Liver (tissue), 9 donors: Measurements from ENCODE around the gene NAV2. TPM values are rescaled to one million over a fixed set of nuclear protein-coding genes. Genes with fewer than 3 reads are reported as not detected.

ENCODE experiments used
- DNase-seq: peaks from one replicate; pipeline ENCODE4 v3.0.0-alpha.2; 2017; ENCODE audit warnings: low spot score
- H3K27ac ChIP-seq, 2 donors: one replicate each; pipeline ENCODE4 v1.7.0; 2013; ENCODE audit warnings: inconsistent platforms in 2 of 2, low read length in 2 of 2, control low read depth in 1 of 2, low read depth in 1 of 2, mild to moderate bottlenecking in 1 of 2
- H3K27me3 ChIP-seq, 4 donors: one replicate each; pipeline versions ENCODE4 v1.6.1 to v1.7.0; 2013; ENCODE audit warnings: low read length in 3 of 4, inconsistent platforms in 1 of 4, mild to moderate bottlenecking in 1 of 4, moderate library complexity in 1 of 4; ENCODE audit not compliant: control insufficient read depth in 4 of 4, insufficient read depth in 4 of 4
- H3K36me3 ChIP-seq, 4 donors: one replicate each; pipeline versions ENCODE4 v1.6.1 to v1.7.0; 2013; ENCODE audit warnings: low read length in 3 of 4, mild to moderate bottlenecking in 3 of 4, low read depth in 1 of 4, moderate library complexity in 1 of 4; ENCODE audit not compliant: control insufficient read depth in 4 of 4, insufficient read depth in 3 of 4
- H3K4me1 ChIP-seq, 4 donors: one replicate each; pipeline versions ENCODE4 v1.6.1 to v1.7.0; 2013; ENCODE audit warnings: low read length in 3 of 4, mild to moderate bottlenecking in 3 of 4, moderate library complexity in 1 of 4; ENCODE audit not compliant: control insufficient read depth in 4 of 4, insufficient read depth in 4 of 4
- H3K4me3 ChIP-seq, 3 donors: one replicate each; pipeline versions ENCODE4 v1.6.1 to v1.7.0; 2013; ENCODE audit warnings: low read length in 3 of 3, control low read depth in 1 of 3, low read depth in 1 of 3, mild to moderate bottlenecking in 1 of 3
- H3K9ac ChIP-seq, 2 donors: one replicate each; pipeline ENCODE4 v1.7.0; 2013; ENCODE audit warnings: low read length in 2 of 2, mild to moderate bottlenecking in 2 of 2, moderate library complexity in 2 of 2, control low read depth in 1 of 2, low read depth in 1 of 2
- H3K9me3 ChIP-seq, 4 donors: one replicate each; pipeline versions ENCODE4 v1.6.1 to v1.7.0; 2013; ENCODE audit warnings: low read length in 3 of 4; ENCODE audit not compliant: control insufficient read depth in 4 of 4
- EGR1 ChIP-seq, 2 donors: IDR thresholded peaks; 2 replicates each; pipeline ENCODE4 v1.6.1; 2016 to 2018; ENCODE audit warnings: antibody characterized with exemption in 2 of 2, low read depth in 2 of 2
- FOXA1 ChIP-seq: IDR thresholded peaks from 2 replicates; pipeline ENCODE4 v1.6.1; 2016; ENCODE audit warnings: antibody characterized with exemption
- FOXA2 ChIP-seq: IDR thresholded peaks from 2 replicates; pipeline ENCODE4 v1.6.1; 2016; ENCODE audit warnings: antibody characterized with exemption
- HNF4A ChIP-seq, 2 donors: conservative IDR thresholded peaks; 2 replicates each; pipeline ENCODE4 v1.6.1; 2016; ENCODE audit warnings: antibody characterized with exemption in 2 of 2, mild to moderate bottlenecking in 2 of 2
- HNF4G ChIP-seq: IDR thresholded peaks from 2 replicates; pipeline ENCODE4 v1.6.1; 2016; ENCODE audit warnings: antibody characterized with exemption
- JUND ChIP-seq, 2 donors: IDR thresholded peaks; 2 replicates each; pipeline ENCODE4 v1.6.1; 2016; ENCODE audit warnings: antibody characterized with exemption in 2 of 2
- NR2F2 ChIP-seq: IDR thresholded peaks from 2 replicates; pipeline ENCODE4 v1.6.1; 2016; ENCODE audit warnings: antibody characterized with exemption
- RAD21 ChIP-seq, 2 donors: IDR thresholded peaks; 2 replicates each; pipeline ENCODE4 v1.6.1; 2016; ENCODE audit warnings: antibody characterized with exemption in 2 of 2, mild to moderate bottlenecking in 2 of 2
- RXRA ChIP-seq, 2 donors: IDR thresholded peaks; 2 replicates each; pipeline ENCODE4 v1.6.1; 2017 to 2018; ENCODE audit warnings: antibody characterized with exemption in 2 of 2, mild to moderate bottlenecking in 1 of 2
- SP1 ChIP-seq: IDR thresholded peaks from 2 replicates; pipeline ENCODE4 v1.6.1; 2018; ENCODE audit warnings: antibody characterized with exemption, mild to moderate bottlenecking
- TAF1 ChIP-seq: conservative IDR thresholded peaks from 2 replicates; pipeline ENCODE4 v1.6.1; 2016; ENCODE audit warnings: antibody characterized with exemption, mild to moderate bottlenecking
- YY1 ChIP-seq: IDR thresholded peaks from 2 replicates; pipeline ENCODE4 v1.6.1; 2016; ENCODE audit warnings: antibody characterized with exemption, mild to moderate bottlenecking
- WGBS: extraction: QIAGEN DNeasy Blood & Tissue Kit; methylation state at CpG from one replicate; pipeline ENCODE4 v1.1.7; 2013; 5-methylcytosine and 5-hydroxymethylcytosine counted together
- polyA plus RNA-seq, 2 donors: library from polyadenylated mRNA; stranded (reverse) in 1 of 2; unstranded in 1 of 2; fragments of 200-250 nt in 1 of 2; fragments of >200 nt in 1 of 2; fragmentation: Nextera tagmentation in 1 of 2; extraction: Ambion mirVana in 1 of 2; gene quantifications; one replicate each; pipeline versions ENCODE4 v1.2.1 to v1.2.3, GENCODE V29; 2013 to 2015
- total RNA-seq, 2 donors: library from RNA; depleted of rRNA; stranded (reverse); fragments of >200 nt; gene quantifications; one replicate each; pipeline ENCODE4 v1.2.3, GENCODE V29; 2014
- TF ChIP-seq, protein P1 (sequence below): IDR thresholded peaks from 2 replicates; pipeline ENCODE4 v1.6.1; 2016; ENCODE audit warnings: antibody characterized with exemption
- TF ChIP-seq, protein P2 (sequence below): fragments of 150-350 bp; IDR thresholded peaks from 2 replicates; pipeline ENCODE4 v1.5.1; 2017; ENCODE audit warnings: improper control_type of control experiment, low read depth, low read length; ENCODE audit not compliant: missing input control
- TF ChIP-seq, protein P3 (sequence below): IDR thresholded peaks from 2 replicates; pipeline ENCODE4 v1.6.1; 2016; ENCODE audit warnings: antibody characterized with exemption
- TF ChIP-seq, protein P4 (sequence below): IDR thresholded peaks from 2 replicates; pipeline ENCODE4 v1.6.1; 2016; ENCODE audit warnings: antibody characterized with exemption
- TF ChIP-seq, protein P5 (sequence below): IDR thresholded peaks from 2 replicates; pipeline ENCODE4 v1.6.1; 2016; ENCODE audit warnings: antibody characterized with exemption, mild to moderate bottlenecking
- donor health status: healthy.
- donor health status: healthy.
- donor health status: healthy.
- donor health status: healthy.
- donor health status: healthy.

NAV2 gene
- total and polyA plus RNA-seq, 4 donors: 6.3 to 20.5 (median 11.6) TPM

DNA sequence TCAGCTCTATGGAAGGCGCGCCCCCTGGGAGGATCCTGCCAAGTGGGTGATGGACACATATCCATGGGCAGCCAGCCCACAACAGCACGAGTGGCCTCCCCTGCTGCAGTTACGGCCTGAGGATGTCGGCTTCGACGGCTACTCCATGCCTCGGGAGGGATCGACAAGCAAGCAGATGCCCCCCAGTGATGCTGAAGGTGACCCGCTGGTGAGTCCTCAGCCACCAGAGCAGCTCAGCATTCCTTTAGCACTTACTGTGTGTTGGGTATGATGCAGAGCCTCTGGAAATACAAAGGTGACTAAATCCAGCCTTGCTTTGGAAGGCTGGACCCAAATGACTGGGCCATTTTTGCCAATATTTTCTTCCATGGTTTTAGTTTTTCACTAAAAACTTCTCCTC is 402.0 kb downstream of the NAV2 start (continued):
- TF ChIP-seq, protein P1, sequence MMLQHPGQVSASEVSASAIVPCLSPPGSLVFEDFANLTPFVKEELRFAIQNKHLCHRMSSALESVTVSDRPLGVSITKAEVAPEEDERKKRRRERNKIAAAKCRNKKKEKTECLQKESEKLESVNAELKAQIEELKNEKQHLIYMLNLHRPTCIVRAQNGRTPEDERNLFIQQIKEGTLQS: no peak
- TF ChIP-seq RXRA (IDR thresholded peaks at IDR 0.05) (no peak), NR2F2 (no peak), SP1 (no peak)
- TF ChIP-seq, protein P2, sequence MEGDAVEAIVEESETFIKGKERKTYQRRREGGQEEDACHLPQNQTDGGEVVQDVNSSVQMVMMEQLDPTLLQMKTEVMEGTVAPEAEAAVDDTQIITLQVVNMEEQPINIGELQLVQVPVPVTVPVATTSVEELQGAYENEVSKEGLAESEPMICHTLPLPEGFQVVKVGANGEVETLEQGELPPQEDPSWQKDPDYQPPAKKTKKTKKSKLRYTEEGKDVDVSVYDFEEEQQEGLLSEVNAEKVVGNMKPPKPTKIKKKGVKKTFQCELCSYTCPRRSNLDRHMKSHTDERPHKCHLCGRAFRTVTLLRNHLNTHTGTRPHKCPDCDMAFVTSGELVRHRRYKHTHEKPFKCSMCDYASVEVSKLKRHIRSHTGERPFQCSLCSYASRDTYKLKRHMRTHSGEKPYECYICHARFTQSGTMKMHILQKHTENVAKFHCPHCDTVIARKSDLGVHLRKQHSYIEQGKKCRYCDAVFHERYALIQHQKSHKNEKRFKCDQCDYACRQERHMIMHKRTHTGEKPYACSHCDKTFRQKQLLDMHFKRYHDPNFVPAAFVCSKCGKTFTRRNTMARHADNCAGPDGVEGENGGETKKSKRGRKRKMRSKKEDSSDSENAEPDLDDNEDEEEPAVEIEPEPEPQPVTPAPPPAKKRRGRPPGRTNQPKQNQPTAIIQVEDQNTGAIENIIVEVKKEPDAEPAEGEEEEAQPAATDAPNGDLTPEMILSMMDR: no peak

DNA sequence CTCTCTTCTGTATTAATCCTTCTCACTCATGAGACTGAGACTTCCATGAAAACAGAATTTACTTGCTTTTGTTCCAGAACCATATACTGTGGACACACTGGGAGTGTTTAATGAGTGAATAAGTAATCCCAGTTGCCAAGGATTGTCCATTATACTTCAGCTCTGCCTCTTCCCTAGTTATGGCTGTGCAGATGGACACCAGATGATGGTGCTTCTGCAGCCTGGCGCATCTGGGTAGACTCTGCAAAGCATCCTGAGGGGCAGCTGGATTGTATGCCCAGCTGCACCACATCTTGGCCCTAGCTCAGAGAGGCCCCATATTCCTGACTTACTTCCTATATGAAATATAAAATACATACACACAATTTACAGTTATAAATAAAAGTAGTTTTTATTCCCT is 404.2 kb downstream of the NAV2 start:
- Histone ChIP-seq H3K4me1 (no peaks in the 10 kb centered on the region), H3K9ac (no peak overlapping the region), H3K27me3 (no peaks in the 10 kb centered on the region), H3K9me3 (no peaks in the 10 kb centered on the region), H3K4me3 (no peak overlapping the region), H3K36me3 (peaks cover 4 to 43% (median 38%) of the 10 kb centered on the region in 4 donors), H3K27ac (no peak overlapping the region)
- no peak for TF ChIP-seq RAD21 (IDR thresholded peaks at IDR 0.05)
- no peak for TF ChIP-seq HNF4G
- TF ChIP-seq, protein P2: no peak
- no peak for TF ChIP-seq FOXA2
- TF ChIP-seq, protein P3, sequence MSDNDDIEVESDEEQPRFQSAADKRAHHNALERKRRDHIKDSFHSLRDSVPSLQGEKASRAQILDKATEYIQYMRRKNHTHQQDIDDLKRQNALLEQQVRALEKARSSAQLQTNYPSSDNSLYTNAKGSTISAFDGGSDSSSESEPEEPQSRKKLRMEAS: no peak
- TF ChIP-seq, protein P1: no peak
- TF ChIP-seq EGR1 (IDR thresholded peaks at IDR 0.05; ENCODE audit: low read depth in 2 of 2): no peak
- no peak for TF ChIP-seq FOXA1
- TF ChIP-seq, protein P4, sequence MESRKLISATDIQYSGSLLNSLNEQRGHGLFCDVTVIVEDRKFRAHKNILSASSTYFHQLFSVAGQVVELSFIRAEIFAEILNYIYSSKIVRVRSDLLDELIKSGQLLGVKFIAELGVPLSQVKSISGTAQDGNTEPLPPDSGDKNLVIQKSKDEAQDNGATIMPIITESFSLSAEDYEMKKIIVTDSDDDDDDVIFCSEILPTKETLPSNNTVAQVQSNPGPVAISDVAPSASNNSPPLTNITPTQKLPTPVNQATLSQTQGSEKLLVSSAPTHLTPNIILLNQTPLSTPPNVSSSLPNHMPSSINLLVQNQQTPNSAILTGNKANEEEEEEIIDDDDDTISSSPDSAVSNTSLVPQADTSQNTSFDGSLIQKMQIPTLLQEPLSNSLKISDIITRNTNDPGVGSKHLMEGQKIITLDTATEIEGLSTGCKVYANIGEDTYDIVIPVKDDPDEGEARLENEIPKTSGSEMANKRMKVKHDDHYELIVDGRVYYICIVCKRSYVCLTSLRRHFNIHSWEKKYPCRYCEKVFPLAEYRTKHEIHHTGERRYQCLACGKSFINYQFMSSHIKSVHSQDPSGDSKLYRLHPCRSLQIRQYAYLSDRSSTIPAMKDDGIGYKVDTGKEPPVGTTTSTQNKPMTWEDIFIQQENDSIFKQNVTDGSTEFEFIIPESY: no peak
- no peak for TF ChIP-seq JUND (IDR thresholded peaks at IDR 0.05)
- no peak for TF ChIP-seq YY1
- 0% methylated on average over 1 of the region's 1 CpG for WGBS
- no peak for DNase-seq

DNA sequence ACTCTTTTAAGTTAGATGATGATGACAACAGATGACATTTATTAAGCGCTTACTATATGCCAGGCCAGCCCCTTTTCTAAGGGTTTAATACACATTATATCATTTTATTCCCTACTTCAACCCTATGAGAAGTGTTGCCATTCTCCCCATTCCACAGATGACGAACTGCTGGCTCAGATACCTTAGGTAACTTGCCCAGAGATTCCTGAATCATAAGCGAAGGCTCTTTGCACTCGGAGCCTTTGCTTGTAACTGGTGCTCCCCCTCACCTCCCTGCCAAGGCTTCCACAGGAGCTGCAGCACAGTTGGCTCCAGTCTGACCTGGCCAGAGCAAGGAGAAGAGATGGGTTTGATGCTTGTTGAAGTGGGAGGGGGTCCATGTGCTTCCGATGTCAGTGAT is 404.7 kb downstream of the NAV2 start:
- H3K4me3 ChIP-seq: no peak overlapping the region
- no peak overlapping the region for H3K9ac ChIP-seq
- no peak for DNase-seq
- no peaks in the 10 kb centered on the region for H3K27me3 ChIP-seq
- no peak overlapping the region for H3K27ac ChIP-seq
- peaks cover 4 to 40% (median 38%) of the 10 kb centered on the region in 4 donors for H3K36me3 ChIP-seq
- H3K4me1 ChIP-seq: no peaks in the 10 kb centered on the region
- no peaks in the 10 kb centered on the region for H3K9me3 ChIP-seq
- WGBS: 91% methylated on average over 5 of the region's 5 CpGs
- no peak for TF ChIP-seq HNF4A (conservative IDR thresholded peaks at IDR 0.05)
- TF ChIP-seq, protein P5, sequence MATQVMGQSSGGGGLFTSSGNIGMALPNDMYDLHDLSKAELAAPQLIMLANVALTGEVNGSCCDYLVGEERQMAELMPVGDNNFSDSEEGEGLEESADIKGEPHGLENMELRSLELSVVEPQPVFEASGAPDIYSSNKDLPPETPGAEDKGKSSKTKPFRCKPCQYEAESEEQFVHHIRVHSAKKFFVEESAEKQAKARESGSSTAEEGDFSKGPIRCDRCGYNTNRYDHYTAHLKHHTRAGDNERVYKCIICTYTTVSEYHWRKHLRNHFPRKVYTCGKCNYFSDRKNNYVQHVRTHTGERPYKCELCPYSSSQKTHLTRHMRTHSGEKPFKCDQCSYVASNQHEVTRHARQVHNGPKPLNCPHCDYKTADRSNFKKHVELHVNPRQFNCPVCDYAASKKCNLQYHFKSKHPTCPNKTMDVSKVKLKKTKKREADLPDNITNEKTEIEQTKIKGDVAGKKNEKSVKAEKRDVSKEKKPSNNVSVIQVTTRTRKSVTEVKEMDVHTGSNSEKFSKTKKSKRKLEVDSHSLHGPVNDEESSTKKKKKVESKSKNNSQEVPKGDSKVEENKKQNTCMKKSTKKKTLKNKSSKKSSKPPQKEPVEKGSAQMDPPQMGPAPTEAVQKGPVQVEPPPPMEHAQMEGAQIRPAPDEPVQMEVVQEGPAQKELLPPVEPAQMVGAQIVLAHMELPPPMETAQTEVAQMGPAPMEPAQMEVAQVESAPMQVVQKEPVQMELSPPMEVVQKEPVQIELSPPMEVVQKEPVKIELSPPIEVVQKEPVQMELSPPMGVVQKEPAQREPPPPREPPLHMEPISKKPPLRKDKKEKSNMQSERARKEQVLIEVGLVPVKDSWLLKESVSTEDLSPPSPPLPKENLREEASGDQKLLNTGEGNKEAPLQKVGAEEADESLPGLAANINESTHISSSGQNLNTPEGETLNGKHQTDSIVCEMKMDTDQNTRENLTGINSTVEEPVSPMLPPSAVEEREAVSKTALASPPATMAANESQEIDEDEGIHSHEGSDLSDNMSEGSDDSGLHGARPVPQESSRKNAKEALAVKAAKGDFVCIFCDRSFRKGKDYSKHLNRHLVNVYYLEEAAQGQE: no peak
- no peak for TF ChIP-seq YY1
- TF ChIP-seq, protein P1: no peak
- TF ChIP-seq, protein P2: no peak
- TF ChIP-seq TAF1: no peak
- no peak for TF ChIP-seq HNF4G
